HG03103 (cell line): ENCODE data around the gene ATG10.
"Not testable (repeated sequence)": the region's sequence is repeated elsewhere in the genome, so short reads cannot be mapped to it uniquely, and the experiment has no call there.

ENCODE experiments used
- ATAC-seq: cut with Tn5 transposase; IDR thresholded peaks from one replicate; pipeline ENCODE4 v1.9.1; 2021; ENCODE audit warnings: low read depth; ENCODE audit not compliant: unreplicated experiment

Gene ATG10

GRCh38 chr5:82107267-82107666, 135.4 kb downstream of the ATG10 start:
- no peak for ATAC-seq

GRCh38 chr5:82109013-82109412, 137.2 kb downstream of the ATG10 start:
- no peak for ATAC-seq

- not testable (repeated sequence) for ATAC-seq
These were observed 138.1 kb downstream of the ATG10 start for GRCh38 chr5:82109915-82110314.

GRCh38 chr5:82111191-82111590, 139.4 kb downstream of the ATG10 start:
- ATAC-seq, result no peak

- ATAC-seq, result no peak
These were observed 144.0 kb downstream of the ATG10 start for GRCh38 chr5:82115858-82116257.

- no peak for ATAC-seq
These were observed 148.1 kb downstream of the ATG10 start for GRCh38 chr5:82119889-82120288.

GRCh38 chr5:82129723-82130285, 158.0 kb downstream of the ATG10 start:
- ATAC-seq, result no peak

GRCh38 chr5:82130602-82131001, 158.8 kb downstream of the ATG10 start:
- ATAC-seq, result no peak

- ATAC-seq, result no peak
These were observed 165.4 kb downstream of the ATG10 start for GRCh38 chr5:82137205-82137604.

- ATAC-seq, result not testable (repeated sequence)
These were observed 168.0 kb downstream of the ATG10 start for GRCh38 chr5:82139837-82140236.

GRCh38 chr5:82142217-82142841, 170.5 kb downstream of the ATG10 start:
- ATAC-seq, result no peak

GRCh38 chr5:82142928-82143577, 171.2 kb downstream of the ATG10 start:
- no peak for ATAC-seq

- no peak for ATAC-seq
These were observed 176.2 kb downstream of the ATG10 start for GRCh38 chr5:82147860-82148573.

GRCh38 chr5:82149434-82149833, 177.6 kb downstream of the ATG10 start:
- ATAC-seq, result no peak

- ATAC-seq, result no peak
These were observed 178.7 kb downstream of the ATG10 start for GRCh38 chr5:82150559-82150958.

- ATAC-seq, result no peak
These were observed 179.4 kb downstream of the ATG10 start for GRCh38 chr5:82151204-82151603.

- no peak for ATAC-seq
These were observed 179.8 kb downstream of the ATG10 start for GRCh38 chr5:82151662-82152061.

GRCh38 chr5:82152978-82153481, 181.2 kb downstream of the ATG10 start:
- no peak for ATAC-seq

- ATAC-seq, result no peak
These were observed 183.0 kb downstream of the ATG10 start for GRCh38 chr5:82154776-82155175.

GRCh38 chr5:82155305-82155704, 183.5 kb downstream of the ATG10 start:
- no peak for ATAC-seq

- no peak for ATAC-seq
These were observed 185.1 kb downstream of the ATG10 start for GRCh38 chr5:82156874-82157273.
